ENCODE results near the gene MEF2B. TPM values are rescaled to one million over a fixed set of nuclear protein-coding genes. Genes with fewer than 3 reads are reported as not detected.

MEF2B gene
- total and polyA plus RNA-seq, 2 experiments from 2014 or later = 7.4 to 8.3 TPM

DNA sequence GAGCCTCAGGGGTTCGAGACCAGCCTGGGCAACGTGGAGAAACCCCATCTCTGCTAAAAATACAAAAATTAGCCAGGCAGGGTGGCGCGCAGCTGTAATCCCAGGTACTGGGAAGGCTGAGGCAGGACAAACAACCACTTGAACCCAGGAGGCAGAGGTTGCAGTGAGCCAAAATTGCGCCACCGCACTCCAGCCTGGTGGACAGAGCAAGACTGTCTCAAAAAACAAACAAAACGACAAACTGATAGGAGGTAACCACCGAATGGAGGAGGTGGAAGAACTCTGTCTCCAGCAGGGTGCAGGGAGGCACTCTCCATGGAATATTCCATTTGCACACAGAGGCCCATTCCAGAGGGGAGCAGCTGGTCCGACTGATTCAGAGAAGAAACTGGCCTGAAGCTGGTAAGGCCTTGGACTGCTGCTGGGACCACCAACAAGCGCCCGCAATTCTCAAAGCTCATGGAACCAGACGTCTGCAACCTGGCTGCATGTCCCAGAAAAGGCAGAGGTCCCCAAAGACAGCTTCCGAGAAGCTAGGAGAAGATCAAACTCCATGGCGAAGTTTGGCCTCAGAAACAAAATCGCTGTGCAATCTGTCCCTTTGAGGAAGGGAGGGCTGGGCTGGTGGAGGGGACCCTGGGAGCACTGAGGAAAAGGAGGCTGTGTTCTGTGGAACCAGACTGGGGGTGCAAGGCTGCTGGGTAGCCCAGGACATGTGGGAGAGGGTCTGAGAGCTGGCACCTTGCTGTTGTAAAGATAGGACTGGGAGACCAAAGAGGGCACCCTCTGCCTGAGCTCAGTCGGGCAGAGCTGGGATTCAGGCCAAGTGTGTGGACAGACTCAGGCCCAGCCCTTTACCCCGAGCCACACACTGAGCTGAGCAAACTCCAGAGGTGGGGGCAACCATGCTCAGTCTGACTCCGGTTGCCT lies 71.1 kb downstream of the MEF2B start:
- Histone ChIP-seq H2AFZ (no peak overlapping the region), H3K36me3 (ENCODE audit: insufficient read depth) (no peaks in the 10 kb centered on the region), H3K9me2 (ENCODE audit: insufficient read depth) (no peaks in the 10 kb centered on the region), H3K4me2 (no peak overlapping the region), H3K79me2 (replicated peaks; ENCODE audit: insufficient read depth) (no peaks in the 10 kb centered on the region), H4K20me1 (replicated peaks; ENCODE audit: insufficient read depth) (no peaks in the 10 kb centered on the region; the same call in 1 of the 2 replicates), H3K4me3 (no peak overlapping the region), H3K4me1 (ENCODE audit: insufficient read depth) (no peaks in the 10 kb centered on the region), H3K27me3 (ENCODE audit: insufficient read depth) (no peaks in the 10 kb centered on the region), H3K27ac (ENCODE audit: low read depth) (no peak overlapping the region), H3F3A (replicated peaks; ENCODE audit: low read depth) (0 out of 2 replicates have a peak, but pooled peaks cover 4% of the 10 kb centered on the region)
- TF ChIP-seq EZH2phosphoT487 (IDR thresholded peaks at IDR 0.05; ENCODE audit: unreplicated experiment) (no peak), ZNF114 (CRISPR knock-in tag; IDR thresholded peaks at IDR 0.05) (no peak), POLR2AphosphoS5 (IDR thresholded peaks at IDR 0.05; ENCODE audit: low read depth) (no peak), ZNF331 (CRISPR knock-in tag; IDR thresholded peaks at IDR 0.05; ENCODE audit: low read depth) (no peak), JUNB (IDR thresholded peaks at IDR 0.05; ENCODE audit: unreplicated experiment) (no peak), STAT1 (IDR thresholded peaks at IDR 0.05; ENCODE audit: unreplicated experiment) (no peak)
- TF ChIP-seq, protein P1, sequence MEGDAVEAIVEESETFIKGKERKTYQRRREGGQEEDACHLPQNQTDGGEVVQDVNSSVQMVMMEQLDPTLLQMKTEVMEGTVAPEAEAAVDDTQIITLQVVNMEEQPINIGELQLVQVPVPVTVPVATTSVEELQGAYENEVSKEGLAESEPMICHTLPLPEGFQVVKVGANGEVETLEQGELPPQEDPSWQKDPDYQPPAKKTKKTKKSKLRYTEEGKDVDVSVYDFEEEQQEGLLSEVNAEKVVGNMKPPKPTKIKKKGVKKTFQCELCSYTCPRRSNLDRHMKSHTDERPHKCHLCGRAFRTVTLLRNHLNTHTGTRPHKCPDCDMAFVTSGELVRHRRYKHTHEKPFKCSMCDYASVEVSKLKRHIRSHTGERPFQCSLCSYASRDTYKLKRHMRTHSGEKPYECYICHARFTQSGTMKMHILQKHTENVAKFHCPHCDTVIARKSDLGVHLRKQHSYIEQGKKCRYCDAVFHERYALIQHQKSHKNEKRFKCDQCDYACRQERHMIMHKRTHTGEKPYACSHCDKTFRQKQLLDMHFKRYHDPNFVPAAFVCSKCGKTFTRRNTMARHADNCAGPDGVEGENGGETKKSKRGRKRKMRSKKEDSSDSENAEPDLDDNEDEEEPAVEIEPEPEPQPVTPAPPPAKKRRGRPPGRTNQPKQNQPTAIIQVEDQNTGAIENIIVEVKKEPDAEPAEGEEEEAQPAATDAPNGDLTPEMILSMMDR (conservative IDR thresholded peaks at IDR 0.05; ENCODE audit: low read depth in 2 of 2) = no peak
- TF ChIP-seq, protein P2, sequence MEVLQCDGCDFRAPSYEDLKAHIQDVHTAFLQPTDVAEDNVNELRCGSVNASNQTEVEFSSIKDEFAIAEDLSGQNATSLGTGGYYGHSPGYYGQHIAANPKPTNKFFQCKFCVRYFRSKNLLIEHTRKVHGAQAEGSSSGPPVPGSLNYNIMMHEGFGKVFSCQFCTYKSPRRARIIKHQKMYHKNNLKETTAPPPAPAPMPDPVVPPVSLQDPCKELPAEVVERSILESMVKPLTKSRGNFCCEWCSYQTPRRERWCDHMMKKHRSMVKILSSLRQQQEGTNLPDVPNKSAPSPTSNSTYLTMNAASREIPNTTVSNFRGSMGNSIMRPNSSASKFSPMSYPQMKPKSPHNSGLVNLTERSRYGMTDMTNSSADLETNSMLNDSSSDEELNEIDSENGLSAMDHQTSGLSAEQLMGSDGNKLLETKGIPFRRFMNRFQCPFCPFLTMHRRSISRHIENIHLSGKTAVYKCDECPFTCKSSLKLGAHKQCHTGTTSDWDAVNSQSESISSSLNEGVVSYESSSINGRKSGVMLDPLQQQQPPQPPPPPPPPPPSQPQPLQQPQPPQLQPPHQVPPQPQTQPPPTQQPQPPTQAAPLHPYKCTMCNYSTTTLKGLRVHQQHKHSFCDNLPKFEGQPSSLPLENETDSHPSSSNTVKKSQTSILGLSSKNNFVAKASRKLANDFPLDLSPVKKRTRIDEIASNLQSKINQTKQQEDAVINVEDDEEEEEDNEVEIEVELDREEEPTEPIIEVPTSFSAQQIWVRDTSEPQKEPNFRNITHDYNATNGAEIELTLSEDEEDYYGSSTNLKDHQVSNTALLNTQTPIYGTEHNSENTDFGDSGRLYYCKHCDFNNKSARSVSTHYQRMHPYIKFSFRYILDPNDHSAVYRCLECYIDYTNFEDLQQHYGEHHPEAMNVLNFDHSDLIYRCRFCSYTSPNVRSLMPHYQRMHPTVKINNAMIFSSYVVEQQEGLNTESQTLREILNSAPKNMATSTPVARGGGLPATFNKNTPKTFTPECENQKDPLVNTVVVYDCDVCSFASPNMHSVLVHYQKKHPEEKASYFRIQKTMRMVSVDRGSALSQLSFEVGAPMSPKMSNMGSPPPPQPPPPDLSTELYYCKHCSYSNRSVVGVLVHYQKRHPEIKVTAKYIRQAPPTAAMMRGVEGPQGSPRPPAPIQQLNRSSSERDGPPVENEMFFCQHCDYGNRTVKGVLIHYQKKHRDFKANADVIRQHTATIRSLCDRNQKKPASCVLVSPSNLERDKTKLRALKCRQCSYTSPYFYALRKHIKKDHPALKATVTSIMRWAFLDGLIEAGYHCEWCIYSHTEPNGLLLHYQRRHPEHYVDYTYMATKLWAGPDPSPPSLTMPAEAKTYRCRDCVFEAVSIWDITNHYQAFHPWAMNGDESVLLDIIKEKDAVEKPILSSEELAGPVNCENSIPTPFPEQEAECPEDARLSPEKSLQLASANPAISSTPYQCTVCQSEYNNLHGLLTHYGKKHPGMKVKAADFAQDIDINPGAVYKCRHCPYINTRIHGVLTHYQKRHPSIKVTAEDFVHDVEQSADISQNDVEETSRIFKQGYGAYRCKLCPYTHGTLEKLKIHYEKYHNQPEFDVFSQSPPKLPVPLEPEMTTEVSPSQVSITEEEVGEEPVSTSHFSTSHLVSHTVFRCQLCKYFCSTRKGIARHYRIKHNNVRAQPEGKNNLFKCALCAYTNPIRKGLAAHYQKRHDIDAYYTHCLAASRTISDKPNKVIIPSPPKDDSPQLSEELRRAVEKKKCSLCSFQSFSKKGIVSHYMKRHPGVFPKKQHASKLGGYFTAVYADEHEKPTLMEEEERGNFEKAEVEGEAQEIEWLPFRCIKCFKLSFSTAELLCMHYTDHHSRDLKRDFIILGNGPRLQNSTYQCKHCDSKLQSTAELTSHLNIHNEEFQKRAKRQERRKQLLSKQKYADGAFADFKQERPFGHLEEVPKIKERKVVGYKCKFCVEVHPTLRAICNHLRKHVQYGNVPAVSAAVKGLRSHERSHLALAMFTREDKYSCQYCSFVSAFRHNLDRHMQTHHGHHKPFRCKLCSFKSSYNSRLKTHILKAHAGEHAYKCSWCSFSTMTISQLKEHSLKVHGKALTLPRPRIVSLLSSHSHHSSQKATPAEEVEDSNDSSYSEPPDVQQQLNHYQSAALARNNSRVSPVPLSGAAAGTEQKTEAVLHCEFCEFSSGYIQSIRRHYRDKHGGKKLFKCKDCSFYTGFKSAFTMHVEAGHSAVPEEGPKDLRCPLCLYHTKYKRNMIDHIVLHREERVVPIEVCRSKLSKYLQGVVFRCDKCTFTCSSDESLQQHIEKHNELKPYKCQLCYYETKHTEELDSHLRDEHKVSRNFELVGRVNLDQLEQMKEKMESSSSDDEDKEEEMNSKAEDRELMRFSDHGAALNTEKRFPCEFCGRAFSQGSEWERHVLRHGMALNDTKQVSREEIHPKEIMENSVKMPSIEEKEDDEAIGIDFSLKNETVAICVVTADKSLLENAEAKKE (CRISPR knock-in tag; IDR thresholded peaks at IDR 0.05) = no peak
- TF ChIP-seq, protein P3, sequence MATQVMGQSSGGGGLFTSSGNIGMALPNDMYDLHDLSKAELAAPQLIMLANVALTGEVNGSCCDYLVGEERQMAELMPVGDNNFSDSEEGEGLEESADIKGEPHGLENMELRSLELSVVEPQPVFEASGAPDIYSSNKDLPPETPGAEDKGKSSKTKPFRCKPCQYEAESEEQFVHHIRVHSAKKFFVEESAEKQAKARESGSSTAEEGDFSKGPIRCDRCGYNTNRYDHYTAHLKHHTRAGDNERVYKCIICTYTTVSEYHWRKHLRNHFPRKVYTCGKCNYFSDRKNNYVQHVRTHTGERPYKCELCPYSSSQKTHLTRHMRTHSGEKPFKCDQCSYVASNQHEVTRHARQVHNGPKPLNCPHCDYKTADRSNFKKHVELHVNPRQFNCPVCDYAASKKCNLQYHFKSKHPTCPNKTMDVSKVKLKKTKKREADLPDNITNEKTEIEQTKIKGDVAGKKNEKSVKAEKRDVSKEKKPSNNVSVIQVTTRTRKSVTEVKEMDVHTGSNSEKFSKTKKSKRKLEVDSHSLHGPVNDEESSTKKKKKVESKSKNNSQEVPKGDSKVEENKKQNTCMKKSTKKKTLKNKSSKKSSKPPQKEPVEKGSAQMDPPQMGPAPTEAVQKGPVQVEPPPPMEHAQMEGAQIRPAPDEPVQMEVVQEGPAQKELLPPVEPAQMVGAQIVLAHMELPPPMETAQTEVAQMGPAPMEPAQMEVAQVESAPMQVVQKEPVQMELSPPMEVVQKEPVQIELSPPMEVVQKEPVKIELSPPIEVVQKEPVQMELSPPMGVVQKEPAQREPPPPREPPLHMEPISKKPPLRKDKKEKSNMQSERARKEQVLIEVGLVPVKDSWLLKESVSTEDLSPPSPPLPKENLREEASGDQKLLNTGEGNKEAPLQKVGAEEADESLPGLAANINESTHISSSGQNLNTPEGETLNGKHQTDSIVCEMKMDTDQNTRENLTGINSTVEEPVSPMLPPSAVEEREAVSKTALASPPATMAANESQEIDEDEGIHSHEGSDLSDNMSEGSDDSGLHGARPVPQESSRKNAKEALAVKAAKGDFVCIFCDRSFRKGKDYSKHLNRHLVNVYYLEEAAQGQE (IDR thresholded peaks at IDR 0.05; ENCODE audit: unreplicated experiment) = no peak
- TF ChIP-seq, protein P4, sequence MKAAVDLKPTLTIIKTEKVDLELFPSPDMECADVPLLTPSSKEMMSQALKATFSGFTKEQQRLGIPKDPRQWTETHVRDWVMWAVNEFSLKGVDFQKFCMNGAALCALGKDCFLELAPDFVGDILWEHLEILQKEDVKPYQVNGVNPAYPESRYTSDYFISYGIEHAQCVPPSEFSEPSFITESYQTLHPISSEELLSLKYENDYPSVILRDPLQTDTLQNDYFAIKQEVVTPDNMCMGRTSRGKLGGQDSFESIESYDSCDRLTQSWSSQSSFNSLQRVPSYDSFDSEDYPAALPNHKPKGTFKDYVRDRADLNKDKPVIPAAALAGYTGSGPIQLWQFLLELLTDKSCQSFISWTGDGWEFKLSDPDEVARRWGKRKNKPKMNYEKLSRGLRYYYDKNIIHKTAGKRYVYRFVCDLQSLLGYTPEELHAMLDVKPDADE (IDR thresholded peaks at IDR 0.05) = no peak
- DNase-seq (ENCODE audit: low spot score) = no peak
- H3K36me3 Mint-ChIP-seq (ENCODE audit: low read depth) = peaks cover 3% of the 10 kb centered on the region; the same call in 1 of the 3 replicates
- peaks cover 10% of the 10 kb centered on the region for H3K27me3 Mint-ChIP-seq (ENCODE audit: insufficient read depth, low read depth, poor library complexity)
- no peak for ATAC-seq
- no peaks in the 10 kb centered on the region for H3K4me1 Mint-ChIP-seq
- no peak overlapping the region for H3K27ac Mint-ChIP-seq
- H3K9me3 Mint-ChIP-seq = no peaks in the 10 kb centered on the region
- no peak overlapping the region for H3K4me3 Mint-ChIP-seq
